NCI-H128 (cell line): ENCODE data around the gene SQSTM1.
"Not testable (repeated sequence)": the region's sequence is repeated elsewhere in the genome, so short reads cannot be mapped to it uniquely, and the experiment has no call there.

ENCODE experiments used
- DNase-seq: peaks from one replicate; lab custom pipeline; 2025; ENCODE audit not compliant: unreplicated experiment; lab: John Stamatoyannopoulos, UW

The SQSTM1 gene

DNA sequence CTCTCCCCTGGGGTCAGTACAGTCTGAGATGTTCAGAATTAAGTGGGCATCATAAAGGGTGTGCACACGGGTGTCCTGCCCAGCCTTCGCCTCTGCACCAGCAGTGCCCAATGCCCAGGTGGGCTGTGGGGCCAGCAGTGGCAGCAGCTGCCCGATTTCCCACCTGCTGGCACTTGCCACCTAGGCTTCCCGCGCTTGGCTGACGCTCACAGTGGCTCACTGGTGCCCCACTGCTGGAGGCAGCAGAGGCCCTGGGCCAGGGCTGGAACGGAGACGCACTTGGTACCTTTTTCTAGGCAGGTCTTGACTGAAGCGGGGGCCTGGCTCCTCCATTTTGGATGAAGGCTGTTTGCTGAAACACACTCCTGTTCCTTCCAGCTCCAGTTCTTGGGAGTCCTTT lies 20.9 kb downstream of the SQSTM1 start:
- no peak for DNase-seq

DNA sequence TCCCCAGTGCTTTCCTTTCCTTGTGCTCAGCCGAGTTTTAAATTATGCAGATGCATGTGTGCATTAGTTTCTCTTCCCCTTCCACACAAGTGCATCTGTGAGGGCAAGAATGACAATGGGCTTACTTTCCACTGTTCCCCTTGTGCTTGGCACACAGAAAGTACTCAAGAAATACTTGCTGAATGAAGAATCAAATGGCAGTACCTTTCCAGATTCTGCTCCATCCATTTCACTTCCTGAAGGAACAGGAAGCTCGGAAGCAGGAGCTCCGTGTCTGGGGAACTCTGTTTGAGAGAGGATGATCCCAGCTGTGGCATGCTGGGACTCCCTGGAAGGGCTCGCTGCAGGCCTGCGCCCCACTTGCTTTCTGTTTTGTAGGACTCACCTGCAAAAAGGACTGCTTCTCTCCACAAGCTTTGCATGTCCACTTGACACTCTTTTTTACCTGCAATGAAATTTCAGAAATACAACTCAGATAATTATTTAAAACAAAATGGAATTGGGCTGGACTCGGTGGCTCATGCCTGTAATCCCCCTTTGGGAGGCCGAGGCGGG lies 32.4 kb downstream of the SQSTM1 start:
- no peak for DNase-seq

DNA sequence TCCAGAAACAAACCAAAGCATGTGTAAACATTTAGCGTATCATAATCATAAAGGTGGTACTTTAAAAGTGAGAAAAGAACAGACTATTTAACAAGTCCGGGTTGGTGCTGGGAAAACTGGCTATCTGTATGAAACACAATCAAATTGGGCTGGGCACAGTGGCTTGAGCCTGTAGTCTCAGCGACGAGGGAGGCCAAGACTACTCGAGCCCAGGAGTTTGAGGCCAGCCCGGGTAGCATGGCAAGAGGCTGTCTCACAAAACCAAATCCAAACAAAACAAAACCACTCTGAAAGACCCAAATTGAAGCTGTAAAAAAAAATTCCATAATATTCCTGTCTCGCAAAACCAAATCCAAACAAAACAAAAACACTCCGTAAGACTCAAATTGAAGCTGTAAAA lies 33.7 kb downstream of the SQSTM1 start:
- no peak for DNase-seq

DNA sequence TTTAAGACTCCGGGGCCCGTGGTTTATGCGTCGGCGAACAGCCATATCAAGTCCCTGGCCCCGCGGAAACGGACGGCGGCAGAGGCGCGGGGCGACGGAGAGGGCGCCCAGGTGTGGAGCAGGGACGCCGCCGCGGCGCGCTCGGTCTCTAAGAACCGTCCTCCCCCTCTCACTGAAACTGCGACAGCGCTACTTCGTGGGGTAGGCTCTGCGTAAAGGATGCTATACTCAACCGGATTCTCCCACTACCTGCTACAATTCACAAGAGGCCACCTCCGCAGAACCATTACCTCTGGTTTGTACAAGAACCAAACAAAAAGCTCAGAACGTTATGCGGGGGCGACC lies 37.5 kb downstream of the SQSTM1 start:
- DNase-seq, result no peak

DNA sequence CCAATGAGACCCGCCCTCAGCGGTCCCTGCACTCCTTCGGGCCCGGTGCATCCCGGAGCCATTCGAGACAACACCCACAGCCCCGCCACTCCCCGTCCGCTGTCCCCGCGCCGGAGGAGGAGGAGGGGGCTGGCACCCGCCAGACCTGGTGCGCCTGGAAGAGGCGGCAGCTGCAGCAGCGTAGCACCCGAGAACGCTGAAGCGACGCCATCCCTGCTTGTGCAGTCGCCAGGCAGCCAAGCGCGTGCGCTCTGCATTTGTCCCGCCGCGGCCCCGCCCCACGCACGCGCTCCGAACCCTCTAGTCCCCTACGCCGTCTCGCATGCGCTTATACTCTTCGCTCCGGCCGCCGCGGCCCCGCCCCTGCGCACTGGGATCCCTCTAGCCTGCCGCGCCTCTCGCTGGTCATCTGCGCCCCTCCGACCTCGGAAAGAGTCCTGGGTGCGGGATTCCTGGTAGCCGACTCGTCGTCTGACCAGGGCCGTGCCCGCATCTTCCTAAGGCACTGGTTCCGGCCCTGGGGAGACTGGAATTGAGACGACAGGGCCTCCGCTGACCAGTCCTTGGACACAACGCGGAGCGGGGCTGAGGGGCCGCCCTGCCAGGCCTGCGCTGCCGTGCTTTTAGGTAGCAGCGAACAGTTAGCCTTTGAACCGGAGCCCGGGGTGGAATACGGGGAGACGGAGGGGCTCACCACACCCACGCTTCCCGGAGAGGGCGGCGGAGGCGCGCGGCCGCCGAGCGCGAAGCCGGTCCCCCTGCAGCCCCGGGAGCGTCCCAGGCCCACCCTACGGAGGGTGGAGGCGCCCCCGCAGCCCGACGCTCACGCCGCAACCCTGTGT lies 38.1 kb downstream of the SQSTM1 start, which contains the start of gene MRNIP:
MRNIP (minus strand) TSS at position 232 of the 842 bp plus-strand sequence; CDS start at position 211, 21 bp downstream.
- peak; percentile 69 for DNase-seq

DNA sequence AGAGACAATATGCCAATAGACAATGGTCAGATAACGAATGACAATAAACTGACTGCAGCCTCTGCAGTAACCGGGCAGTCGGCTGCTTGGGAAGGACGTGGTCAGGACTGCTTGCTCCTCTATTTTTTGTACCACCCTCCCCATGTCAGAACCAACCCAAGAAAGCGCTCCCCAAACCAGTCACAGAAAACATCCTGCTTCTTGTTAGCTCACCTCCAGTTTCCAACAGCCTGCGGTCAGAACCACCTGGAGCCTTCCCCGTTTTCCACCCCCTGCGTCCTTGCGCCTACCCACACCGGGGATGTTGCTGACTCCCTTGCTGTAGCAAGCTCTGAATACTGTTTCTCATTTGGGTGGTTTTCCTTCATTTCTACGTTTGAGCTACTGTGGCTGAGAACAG lies 39.6 kb downstream of the SQSTM1 start:
- DNase-seq, result no peak

DNA sequence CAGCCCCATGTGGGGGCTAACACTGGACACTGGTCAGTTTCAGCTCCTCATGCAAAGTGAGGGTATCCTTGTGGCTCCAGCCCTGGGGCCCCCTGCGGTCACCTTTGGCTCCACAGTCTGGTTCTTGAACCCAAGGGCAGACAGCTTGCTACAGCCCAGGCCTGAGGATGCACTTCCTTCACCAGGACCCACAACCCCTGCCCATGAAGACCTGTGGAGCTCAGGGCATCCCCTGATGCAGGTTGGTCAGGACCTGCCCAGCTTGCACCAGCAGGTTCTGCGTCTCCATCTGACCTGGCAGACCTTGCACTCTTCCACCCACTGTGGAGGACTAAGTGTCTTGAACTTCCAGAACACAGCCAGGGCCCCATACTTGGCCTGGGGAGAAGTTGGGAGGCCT lies 41.6 kb downstream of the SQSTM1 start:
- DNase-seq, result no peak

DNA sequence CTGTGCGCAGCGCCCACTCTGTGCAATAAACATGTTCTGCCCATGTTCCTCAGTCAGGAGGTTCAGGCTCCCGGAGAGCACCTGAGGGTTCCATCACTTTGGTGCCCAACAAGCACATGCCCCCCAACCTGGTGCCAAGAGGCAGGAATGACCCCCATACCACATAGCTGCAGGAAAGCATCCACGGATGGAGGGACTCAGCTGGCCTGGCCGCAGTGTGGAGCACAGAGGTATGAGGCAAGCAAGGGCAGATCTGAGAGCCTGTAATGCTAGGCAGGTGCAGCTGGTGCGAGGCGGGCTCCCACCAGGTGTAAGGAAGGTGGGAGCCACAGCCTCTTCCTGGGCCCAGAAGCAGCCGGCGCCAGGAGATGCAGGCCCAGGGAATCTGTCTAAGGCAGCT lies 42.2 kb downstream of the SQSTM1 start:
- no peak for DNase-seq

DNA sequence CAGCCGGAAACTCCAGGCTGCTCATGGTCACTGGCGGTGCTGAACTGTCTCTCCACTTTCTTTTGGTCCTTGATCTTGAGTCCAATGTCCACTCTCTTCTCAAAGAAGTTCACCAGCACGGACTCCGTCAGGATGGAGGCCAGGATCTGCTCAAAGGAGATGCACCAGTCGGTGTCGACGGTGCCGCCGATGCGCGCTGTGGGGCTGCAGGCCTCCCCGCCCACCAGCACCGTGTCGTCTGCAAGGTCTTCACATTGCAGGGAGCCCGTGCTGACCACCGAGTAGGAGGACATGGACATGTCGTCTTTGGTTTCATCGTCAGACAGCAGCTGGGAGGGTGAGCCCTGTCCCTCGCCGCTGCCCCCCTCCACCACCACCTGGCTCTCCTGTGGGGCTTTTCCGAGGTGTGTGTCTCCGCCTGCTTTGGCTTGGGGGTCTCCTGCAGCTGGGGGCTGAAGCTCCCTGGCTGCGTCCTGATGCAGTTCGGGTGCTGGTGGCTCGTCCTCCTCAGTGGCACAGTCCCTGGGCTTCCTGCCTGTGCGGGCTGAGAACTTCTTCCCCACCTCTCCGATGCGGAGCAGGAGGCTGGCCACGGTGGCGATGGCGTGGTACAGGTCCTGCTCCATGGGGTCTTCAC lies 42.9 kb downstream of the SQSTM1 start:
- DNase-seq, result no peak

DNA sequence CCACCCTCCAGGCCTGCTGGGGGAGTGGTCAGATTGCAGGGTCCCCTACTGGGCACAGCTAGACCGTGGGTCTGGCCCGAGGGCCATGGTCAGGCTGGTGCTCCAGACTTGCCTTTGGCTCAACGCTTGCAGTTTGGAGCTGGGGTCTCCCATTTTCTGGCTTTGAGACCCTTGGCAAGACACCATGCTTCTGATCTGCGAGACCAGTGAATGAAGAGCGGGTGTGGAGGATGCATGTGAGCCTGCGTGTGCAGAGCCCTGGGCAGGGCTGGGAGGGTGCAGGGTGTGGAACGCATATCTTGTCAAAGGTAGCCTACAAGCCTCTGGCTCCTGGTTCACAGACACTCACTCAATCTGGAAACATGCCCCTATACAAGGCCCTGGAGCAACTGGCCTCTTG lies 44.0 kb downstream of the SQSTM1 start:
- no peak for DNase-seq

DNA sequence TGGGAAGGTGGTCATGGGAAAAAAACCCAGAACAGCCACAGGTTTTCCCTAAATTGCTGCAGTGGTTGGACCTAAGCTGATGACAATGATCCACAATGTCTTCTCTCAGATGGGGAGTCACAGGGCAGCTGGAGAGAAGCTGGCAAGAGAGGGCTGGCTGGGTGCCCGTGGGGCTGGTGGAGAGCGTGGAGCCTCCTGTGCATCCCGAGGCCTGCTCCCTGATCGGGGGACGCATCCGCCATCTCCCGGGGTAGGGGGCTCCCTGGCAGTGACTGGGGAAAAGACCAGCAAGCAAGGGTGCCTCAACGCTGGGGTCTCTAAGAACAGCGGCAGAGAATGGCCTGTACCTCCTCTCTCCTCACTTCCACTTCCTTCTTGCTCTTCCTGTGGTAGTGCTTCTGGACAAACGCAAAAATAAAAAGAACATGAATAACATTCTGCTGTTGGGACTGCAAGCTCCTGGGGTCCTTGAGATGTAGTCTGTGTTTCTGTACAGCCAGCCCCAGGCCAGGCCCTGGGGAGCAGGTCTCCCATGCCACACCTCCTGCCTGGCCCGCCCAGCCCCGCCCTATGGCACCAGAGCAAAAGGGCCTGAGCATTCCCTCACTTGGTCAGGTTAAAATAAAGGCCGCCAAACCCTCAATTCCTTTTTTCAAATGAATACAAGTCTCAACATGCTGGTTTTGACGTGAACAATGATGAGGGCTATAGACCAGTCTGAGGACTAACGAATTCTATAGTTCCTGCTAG lies 45.0 kb downstream of the SQSTM1 start:
- DNase-seq, result no peak

DNA sequence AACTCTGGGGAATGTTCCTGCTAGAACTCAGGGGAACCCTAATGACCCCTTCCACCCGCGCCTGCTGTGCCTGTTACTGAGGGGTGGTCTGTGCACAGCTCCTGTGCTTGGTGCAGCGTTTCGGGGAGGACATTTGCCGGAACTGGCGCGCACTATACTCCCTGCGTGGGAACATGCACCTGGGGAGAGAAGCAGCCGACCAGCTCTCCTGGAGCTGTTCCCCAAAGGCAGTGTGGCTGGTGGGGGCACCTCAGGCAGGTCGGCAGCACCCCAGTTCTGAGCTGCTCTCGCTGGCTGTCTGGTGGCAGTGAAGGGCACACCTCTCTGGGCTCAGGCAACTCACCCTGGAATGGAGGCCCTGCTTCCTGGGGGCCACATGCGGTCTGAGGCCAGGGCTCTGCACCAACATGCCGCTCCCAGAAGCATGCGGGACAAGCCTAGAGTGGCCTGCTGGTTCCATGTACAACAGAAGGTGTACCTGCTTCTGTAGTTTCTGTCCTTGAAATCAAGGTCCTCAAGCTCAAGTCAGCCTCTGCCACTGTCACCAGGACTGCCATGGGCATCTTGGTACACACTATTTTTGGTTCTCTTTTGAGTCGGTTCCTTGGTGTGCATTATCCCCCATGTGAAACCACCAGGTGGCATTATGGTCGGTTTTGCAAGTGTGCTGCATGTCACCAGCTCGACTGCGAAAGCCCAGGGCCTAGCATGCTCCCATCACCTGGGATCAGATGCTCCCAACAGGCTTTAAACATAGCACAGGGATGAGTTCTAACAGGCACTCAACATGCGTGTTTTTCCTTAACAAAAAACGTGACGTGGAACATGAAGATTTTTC lies 45.8 kb downstream of the SQSTM1 start:
- no peak for DNase-seq

DNA sequence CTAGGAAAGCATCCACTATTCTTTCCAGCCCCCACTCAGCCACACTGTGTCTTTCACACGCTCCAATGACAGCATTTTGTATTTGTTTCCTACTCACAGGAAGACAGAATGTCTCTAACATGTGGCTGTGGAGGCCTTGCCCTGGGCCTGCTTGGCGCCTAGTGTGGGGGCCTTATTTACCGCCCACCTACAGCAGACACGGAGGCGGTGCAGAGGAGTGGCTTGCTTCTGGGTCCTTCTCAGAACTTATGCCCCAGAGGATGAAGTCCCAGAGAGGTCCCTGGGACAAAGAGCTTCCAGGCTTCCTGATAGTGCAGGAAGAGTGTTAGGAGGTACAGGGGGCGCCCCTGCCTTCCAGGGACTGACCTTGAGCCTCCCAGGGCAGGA lies 46.4 kb downstream of the SQSTM1 start:
- DNase-seq, result no peak

DNA sequence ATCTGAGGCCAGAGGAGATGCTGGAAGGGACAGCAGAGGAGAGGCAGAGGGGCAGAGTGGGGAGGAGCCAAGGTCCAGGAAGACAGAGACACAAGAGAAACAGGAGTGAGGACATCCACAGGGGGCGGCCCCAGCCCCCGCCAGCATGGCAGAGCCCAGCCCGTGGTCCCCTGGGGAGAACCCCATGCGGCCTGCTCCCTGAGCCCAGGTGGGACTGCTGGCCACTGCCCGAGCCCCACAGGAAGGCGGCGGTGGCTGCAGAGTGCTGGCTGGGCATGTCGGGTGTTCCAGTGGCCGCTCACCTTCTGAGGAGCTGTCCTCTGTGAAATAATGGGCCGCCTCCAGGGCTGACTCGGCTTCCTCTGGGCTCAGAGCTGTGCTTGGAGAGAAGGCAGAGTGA lies 46.8 kb downstream of the SQSTM1 start:
- no peak for DNase-seq

DNA sequence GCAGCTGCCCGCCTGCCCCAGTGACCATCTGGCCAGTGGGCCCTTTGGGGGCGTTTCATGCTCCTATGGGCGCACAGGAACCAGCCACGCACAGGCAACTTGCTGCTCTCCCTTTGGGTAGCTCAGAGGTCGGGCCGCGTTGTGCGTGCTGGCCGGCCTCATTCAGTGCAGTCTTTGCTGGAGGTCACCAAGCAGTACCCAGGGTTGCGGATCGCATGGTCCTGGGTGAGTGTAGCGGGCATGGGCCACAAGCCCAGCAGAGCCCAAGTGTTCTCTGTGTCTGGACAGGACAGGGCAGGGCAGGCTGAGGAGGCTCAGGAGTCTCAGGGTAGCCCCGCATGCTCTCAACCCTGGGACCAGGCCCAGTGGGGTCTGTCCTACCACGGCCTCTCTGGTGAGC lies 47.8 kb downstream of the SQSTM1 start:
- no peak for DNase-seq

DNA sequence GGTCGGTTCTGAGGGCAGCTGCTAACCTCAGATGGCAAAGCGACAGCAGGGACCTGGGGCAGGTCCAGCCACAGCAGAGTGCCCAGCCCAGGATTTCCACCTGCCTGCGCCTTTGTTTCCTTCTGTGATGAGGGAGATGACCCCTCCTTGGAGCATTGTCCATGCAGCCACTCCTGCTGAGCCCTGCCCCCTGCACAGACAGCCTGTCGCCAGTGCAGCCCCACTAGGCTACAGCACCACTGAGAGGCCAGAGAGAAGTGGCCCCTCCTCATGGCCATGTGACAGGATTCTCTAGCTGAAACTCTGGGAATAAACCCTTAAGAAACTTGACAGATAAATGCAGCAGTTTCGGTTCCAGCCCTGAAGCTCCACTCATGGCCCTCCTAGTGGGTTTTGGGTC lies 48.4 kb downstream of the SQSTM1 start:
- no peak for DNase-seq

DNA sequence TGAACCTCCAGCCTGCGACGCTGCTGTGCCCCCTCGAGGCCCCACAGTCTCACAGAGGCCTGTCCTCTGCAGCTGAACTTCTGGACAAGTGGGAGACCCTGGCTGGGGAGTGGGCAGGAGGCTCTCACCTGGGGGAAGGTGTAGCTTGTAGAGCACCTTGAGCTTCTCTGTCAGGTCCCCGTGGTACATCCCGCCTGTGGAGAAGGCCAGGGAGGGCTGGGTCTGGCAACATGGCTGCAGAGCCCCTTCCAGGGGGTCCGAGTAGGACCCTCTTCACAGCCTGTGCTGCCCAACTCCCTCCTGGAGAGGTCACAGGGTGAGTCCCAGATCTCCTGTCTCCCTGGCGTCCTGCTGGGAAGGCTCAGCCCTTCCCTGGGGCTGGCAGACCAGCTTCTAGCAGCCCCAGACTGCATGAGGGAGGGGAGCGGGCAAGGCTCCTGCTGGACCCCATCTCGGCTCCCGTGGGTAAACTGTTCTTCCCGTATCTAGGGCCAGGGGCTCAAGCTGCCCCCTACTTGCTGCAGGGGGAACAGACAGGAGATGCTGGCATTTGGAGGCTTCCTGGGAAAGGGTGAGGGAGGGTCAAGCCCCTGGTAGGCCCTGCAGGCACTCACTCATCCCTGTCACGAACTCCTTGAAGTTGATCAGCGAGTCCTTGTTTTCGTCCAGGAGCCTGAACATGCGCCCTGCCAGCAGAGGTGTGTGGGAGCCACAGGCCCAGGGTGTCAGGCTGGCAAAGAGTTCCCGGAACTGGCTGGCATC lies 49.1 kb downstream of the SQSTM1 start:
- DNase-seq, result no peak

DNA sequence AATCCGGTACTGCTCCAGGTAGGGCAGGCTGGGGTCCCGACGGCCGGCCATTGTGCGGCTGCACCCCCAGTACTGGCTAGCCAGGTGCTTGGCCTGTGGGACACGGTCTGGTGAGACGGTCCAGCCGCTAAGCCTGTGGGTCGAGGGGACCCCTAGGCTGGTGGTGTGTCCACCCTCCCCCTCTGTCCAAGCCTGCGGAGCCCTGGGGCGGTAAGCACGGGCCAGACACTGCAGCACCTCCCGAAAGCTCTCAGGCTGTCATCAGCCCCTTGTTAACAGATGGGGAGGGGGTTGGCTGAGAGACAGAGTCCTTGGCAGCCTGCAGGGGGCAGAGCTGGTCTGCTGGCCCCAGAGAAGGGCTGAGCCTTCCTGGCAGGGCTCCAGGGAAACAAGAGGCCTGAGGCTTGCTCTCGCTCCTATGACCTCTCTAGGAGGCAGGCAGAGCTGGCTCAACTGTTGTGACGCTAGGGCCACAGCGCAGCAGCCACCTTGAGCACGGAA lies 49.7 kb downstream of the SQSTM1 start:
- no peak for DNase-seq

DNA sequence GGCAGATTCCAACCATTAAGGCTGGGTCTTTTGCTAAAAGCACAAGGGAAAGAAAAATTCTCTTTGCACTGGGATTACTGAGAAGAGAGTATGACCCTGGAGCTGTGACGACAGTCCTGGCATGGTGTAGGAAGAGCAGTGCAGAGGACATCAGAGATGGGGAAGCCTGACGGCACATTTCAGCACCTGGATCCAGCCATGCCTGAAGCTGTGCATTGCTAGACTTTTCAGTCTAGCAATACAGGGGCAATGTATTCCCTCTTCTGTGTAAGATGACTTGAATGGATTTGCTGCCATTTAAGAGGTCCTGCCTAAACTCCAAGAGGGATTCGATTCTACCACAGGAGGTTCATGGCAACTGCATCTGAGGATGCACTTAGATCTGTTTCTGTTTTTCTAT lies 50.2 kb downstream of the SQSTM1 start:
- no peak for DNase-seq

DNA sequence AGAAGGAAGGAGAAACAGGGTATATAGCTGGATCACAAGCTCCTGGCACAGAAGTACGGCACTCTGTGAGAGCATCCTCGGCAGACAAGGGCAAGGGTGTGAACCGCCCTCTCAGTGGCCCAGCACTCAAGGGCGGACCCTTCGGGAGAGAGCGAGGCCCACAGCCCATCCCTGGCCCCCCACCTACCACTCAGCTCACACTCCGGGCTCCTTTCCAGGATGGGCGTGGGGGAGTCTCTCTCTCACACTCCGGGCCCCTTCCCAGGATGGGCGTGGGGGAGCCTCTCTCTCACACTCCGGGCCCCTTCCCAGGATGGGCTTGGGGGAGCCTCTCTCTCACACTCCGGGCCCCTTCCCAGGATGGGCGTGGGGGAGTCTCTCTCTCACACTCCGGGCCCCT lies 50.8 kb downstream of the SQSTM1 start:
- not testable (repeated sequence) for DNase-seq
